HepG2 (cell line): ENCODE results near the gene DIABLO. TPM values are rescaled to one million over a fixed set of nuclear protein-coding genes. Genes with fewer than 3 reads are reported as not detected.

Experiments
- ARID2 ChIP-seq: sonication (generic); formaldehyde crosslinking; IDR thresholded peaks from 2 replicates; pipeline ENCODE4 v1.8.1; 2022; ENCODE audit warnings: mild to moderate bottlenecking, missing genetic modification reagents, borderline replicate concordance
- EHMT2 ChIP-seq: fragments of 200-600 bp; sonication (generic); IDR thresholded peaks from 2 replicates; pipeline ENCODE4 v1.7.0; 2017; ENCODE audit warnings: antibody characterized with exemption, low read depth, low read length, borderline replicate concordance
- GTF2F1 ChIP-seq: fragments of 150-350 bp; IDR thresholded peaks from 2 replicates; pipeline ENCODE4 v1.6.1; 2014; ENCODE audit warnings: low read length
- KMT2A ChIP-seq: sonication (generic); formaldehyde crosslinking; IDR thresholded peaks from 2 replicates; pipeline ENCODE4 v1.4.0; 2020; ENCODE audit warnings: missing genetic modification reagents
- MEIS1 ChIP-seq: sonication (generic); formaldehyde crosslinking; IDR thresholded peaks from 2 replicates; pipeline ENCODE4 v1.9.0; 2021; ENCODE audit warnings: mild to moderate bottlenecking, missing genetic modification reagents, moderate library complexity, borderline replicate concordance
- SIN3A ChIP-seq: IDR thresholded peaks from 2 replicates; pipeline ENCODE4 v1.6.1; 2011; ENCODE audit warnings: low read depth, mild to moderate bottlenecking, control low read depth, low read length, borderline replicate concordance
- THYN1 ChIP-seq: sonication (generic); formaldehyde crosslinking; IDR thresholded peaks from 2 replicates; pipeline ENCODE4 v1.8.1; 2023; ENCODE audit warnings: low read depth, mild to moderate bottlenecking, moderate library complexity, missing genetic modification reagents, borderline replicate concordance
- TSC22D2 ChIP-seq: sonication (generic); formaldehyde crosslinking; IDR thresholded peaks from 2 replicates; pipeline ENCODE4 v1.5.1; 2020; ENCODE audit warnings: missing genetic modification reagents, mild to moderate bottlenecking, borderline replicate concordance
- ZKSCAN1 ChIP-seq: fragments of 150-350 bp; IDR thresholded peaks from 2 replicates; pipeline ENCODE4 v1.6.1; 2014; ENCODE audit warnings: low read length
- ZNF101 ChIP-seq: sonication (generic); formaldehyde crosslinking; IDR thresholded peaks from 2 replicates; pipeline ENCODE4 v1.4.0; 2020; ENCODE audit warnings: mild to moderate bottlenecking, low read depth, missing genetic modification reagents, borderline replicate concordance
- ZNF20 ChIP-seq: sonication (generic); formaldehyde crosslinking; IDR thresholded peaks from 2 replicates; pipeline ENCODE4 v1.4.0; 2020; ENCODE audit warnings: mild to moderate bottlenecking, moderate library complexity, missing genetic modification reagents
- ZNF292 ChIP-seq: sonication (generic); formaldehyde crosslinking; IDR thresholded peaks from 2 replicates; pipeline ENCODE4 v1.8.1; 2022; ENCODE audit warnings: mild to moderate bottlenecking, low read depth, missing genetic modification reagents, borderline replicate concordance
- ZNF549 ChIP-seq: sonication (generic); formaldehyde crosslinking; IDR thresholded peaks from 2 replicates; pipeline ENCODE4 v1.5.0; 2020; ENCODE audit warnings: missing genetic modification reagents
- polyA plus RNA-seq, 8 experiments: library from polyadenylated mRNA; depleted of rRNA in 3 of 8; stranded (reverse) in 7 of 8; unstranded in 1 of 8; fragments of >200 nt; fragmentation: Illumina TruSeq in 4 of 8; extraction: Trizol in 4 of 8; gene quantifications; 2 replicates each; pipeline versions ENCODE4 v1.2.1 to v1.2.3, GENCODE V29; 2011 to 2016; ENCODE audit warnings: low read depth in 4 of 8, missing spikeins in 1 of 8, mixed read lengths in 1 of 8; ENCODE audit not compliant: insufficient read depth in 1 of 8
- total RNA-seq, 5 experiments: library from RNA; depleted of rRNA; stranded (reverse); fragments of >200 nt; fragmentation: Illumina TruSeq; extraction: Trizol; gene quantifications; 2 replicates each; pipeline ENCODE4 v1.2.3, GENCODE V29; 2016; ENCODE audit warnings: low read depth in 1 of 5
- TF ChIP-seq, protein P1 (sequence below), 2 experiments: IDR thresholded peaks; 2 replicates each; pipeline ENCODE4 v1.6.1; 2011 to 2012; ENCODE audit warnings: low read length in 2 of 2, borderline replicate concordance in 1 of 2, low read depth in 1 of 2, mild to moderate bottlenecking in 1 of 2, moderate library complexity in 1 of 2
- TF ChIP-seq, protein P2 (sequence below): sonication (generic); formaldehyde crosslinking; IDR thresholded peaks from 2 replicates; pipeline ENCODE4 v1.5.0; 2020; ENCODE audit warnings: mild to moderate bottlenecking, missing genetic modification reagents
- TF ChIP-seq, protein P3 (sequence below): sonication (generic); formaldehyde crosslinking; IDR thresholded peaks from 2 replicates; pipeline ENCODE4 v1.5.0; 2020; ENCODE audit warnings: mild to moderate bottlenecking, missing genetic modification reagents

Gene DIABLO
- total and polyA plus RNA-seq, 2 of the 13 experiments (the other 11 are each of a cell fraction or from before 2014, with no cell fraction given): 20.7 to 70.9 TPM

DNA sequence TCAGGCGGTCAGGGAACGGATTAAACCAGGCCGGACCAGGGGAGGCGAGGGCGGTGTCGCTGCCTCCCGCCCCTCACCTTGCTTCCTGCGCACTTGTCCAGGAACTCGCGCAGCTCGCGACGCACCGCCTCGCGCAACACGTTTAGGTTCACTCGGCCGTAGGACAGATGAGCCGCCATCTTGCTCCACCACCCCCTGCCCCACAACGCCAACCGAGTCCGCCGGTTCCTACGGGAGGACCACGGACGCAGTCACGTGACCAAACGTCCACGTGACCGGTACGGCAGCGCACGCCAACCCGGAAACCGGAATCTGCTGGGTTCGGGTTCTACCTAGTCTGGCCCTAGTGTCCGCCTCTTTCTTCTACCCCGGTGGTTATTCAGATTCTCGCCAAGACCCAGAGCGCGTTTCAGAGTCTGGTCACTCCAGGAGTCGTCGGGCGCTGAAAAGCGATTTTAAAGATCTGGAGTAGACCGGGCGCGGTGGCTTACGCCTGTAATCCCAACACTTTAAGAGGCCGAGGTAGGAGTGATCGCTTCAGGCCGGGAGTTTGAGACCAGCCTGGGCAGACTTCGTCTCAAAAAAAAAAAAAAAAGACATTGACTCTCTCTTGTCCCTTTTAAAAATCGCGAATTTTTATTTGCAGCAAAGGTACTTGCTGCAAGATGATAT lies 40.5 kb upstream of the DIABLO start, which contains the start of gene VPS33A (continued):
- TF ChIP-seq ZNF20 (CRISPR knock-in tag) (no peak), ZNF549 (CRISPR knock-in tag) (0 out of 2 replicates have a peak, but pooled peaks have one; percentile 27), SIN3A (peak; percentile 99), THYN1 (CRISPR knock-in tag) (no peak), EHMT2 (no peak), ZKSCAN1 (peak; percentile 36; the same call in 1 of the 2 replicates), GTF2F1 (peak; percentile 95), MEIS1 (CRISPR knock-in tag) (peak; percentile 90; the same call in 1 of the 2 replicates), TSC22D2 (CRISPR knock-in tag) (0 out of 2 replicates have a peak, but pooled peaks have one; percentile 52), ARID2 (CRISPR knock-in tag) (no peak), ZNF292 (0 out of 2 replicates have a peak, but pooled peaks have one; percentile 35), KMT2A (CRISPR knock-in tag) (peak; percentile 95), ZNF101 (no peak)
- TF ChIP-seq, protein P1, sequence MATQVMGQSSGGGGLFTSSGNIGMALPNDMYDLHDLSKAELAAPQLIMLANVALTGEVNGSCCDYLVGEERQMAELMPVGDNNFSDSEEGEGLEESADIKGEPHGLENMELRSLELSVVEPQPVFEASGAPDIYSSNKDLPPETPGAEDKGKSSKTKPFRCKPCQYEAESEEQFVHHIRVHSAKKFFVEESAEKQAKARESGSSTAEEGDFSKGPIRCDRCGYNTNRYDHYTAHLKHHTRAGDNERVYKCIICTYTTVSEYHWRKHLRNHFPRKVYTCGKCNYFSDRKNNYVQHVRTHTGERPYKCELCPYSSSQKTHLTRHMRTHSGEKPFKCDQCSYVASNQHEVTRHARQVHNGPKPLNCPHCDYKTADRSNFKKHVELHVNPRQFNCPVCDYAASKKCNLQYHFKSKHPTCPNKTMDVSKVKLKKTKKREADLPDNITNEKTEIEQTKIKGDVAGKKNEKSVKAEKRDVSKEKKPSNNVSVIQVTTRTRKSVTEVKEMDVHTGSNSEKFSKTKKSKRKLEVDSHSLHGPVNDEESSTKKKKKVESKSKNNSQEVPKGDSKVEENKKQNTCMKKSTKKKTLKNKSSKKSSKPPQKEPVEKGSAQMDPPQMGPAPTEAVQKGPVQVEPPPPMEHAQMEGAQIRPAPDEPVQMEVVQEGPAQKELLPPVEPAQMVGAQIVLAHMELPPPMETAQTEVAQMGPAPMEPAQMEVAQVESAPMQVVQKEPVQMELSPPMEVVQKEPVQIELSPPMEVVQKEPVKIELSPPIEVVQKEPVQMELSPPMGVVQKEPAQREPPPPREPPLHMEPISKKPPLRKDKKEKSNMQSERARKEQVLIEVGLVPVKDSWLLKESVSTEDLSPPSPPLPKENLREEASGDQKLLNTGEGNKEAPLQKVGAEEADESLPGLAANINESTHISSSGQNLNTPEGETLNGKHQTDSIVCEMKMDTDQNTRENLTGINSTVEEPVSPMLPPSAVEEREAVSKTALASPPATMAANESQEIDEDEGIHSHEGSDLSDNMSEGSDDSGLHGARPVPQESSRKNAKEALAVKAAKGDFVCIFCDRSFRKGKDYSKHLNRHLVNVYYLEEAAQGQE (IDR thresholded peaks at IDR 0.05; ENCODE audit: borderline replicate concordance in 1 of 2, low read depth in 1 of 2, low read length in 2 of 2): peak in 1 of 2 experiments; percentile 76; a peak in 1 of 4 replicates
- TF ChIP-seq, protein P2, sequence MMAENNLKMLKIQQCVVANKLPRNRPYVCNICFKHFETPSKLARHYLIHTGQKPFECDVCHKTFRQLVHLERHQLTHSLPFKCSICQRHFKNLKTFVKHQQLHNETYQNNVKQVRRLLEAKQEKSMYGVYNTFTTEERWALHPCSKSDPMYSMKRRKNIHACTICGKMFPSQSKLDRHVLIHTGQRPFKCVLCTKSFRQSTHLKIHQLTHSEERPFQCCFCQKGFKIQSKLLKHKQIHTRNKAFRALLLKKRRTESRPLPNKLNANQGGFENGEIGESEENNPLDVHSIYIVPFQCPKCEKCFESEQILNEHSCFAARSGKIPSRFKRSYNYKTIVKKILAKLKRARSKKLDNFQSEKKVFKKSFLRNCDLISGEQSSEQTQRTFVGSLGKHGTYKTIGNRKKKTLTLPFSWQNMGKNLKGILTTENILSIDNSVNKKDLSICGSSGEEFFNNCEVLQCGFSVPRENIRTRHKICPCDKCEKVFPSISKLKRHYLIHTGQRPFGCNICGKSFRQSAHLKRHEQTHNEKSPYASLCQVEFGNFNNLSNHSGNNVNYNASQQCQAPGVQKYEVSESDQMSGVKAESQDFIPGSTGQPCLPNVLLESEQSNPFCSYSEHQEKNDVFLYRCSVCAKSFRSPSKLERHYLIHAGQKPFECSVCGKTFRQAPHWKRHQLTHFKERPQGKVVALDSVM (CRISPR knock-in tag): no peak; the same call in 1 of the 2 replicates
- TF ChIP-seq, protein P3, sequence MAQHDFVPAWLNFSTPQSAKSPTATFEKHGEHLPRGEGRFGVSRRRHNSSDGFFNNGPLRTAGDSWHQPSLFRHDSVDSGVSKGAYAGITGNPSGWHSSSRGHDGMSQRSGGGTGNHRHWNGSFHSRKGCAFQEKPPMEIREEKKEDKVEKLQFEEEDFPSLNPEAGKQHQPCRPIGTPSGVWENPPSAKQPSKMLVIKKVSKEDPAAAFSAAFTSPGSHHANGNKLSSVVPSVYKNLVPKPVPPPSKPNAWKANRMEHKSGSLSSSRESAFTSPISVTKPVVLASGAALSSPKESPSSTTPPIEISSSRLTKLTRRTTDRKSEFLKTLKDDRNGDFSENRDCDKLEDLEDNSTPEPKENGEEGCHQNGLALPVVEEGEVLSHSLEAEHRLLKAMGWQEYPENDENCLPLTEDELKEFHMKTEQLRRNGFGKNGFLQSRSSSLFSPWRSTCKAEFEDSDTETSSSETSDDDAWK: no peak
